Upper lobe of left lung (tissue), 6 donors: Measurements from ENCODE around the gene APOBEC3B. TPM values are rescaled to one million over a fixed set of nuclear protein-coding genes. Genes with fewer than 3 reads are reported as not detected.

ENCODE experiments used
- ATAC-seq, 2 donors: fragments of 200-7000 bp; cut with Tn5 transposase; one replicate each; pipeline ENCODE4 v1.9.1; 2022; ENCODE audit warnings: mild to moderate bottlenecking in 2 of 2, moderate library complexity in 2 of 2; ENCODE audit not compliant: low FRiP score in 2 of 2
- DNase-seq, 2 donors: peaks; one replicate each; pipeline ENCODE4 v3.0.0-alpha.2; 2019 to 2020
- H3K27ac ChIP-seq, 4 donors: fragments of 200-600 bp; sonication (generic); one replicate each; pipeline ENCODE4 v1.5.1; 2016 to 2019
- H3K27me3 ChIP-seq, 4 donors: fragments of 200-600 bp; sonication (generic); one replicate each; pipeline ENCODE4 v1.5.1; 2017 to 2019
- H3K36me3 ChIP-seq, 4 donors: fragments of 200-600 bp; sonication (generic); one replicate each; pipeline ENCODE4 v1.5.1; 2016 to 2019
- H3K4me1 ChIP-seq, 4 donors: fragments of 200-600 bp; sonication (generic); one replicate each; pipeline ENCODE4 v1.5.1; 2018 to 2019
- H3K4me3 ChIP-seq, 4 donors: fragments of 200-600 bp; sonication (generic); one replicate each; pipeline ENCODE4 v1.5.1; 2017 to 2019; ENCODE audit warnings: mild to moderate bottlenecking in 2 of 4, moderate library complexity in 1 of 4
- H3K9me3 ChIP-seq, 4 donors: fragments of 200-600 bp; sonication (generic); one replicate each; pipeline ENCODE4 v1.5.1; 2018 to 2019
- CTCF ChIP-seq, 6 experiments: fragments of 450-650 bp in 4 of 6; fragments of 200-600 bp in 2 of 6; sonication (generic) in 2 of 6; IDR thresholded peaks; one replicate each; pipeline ENCODE4 v1.5.1; 2016 to 2019; ENCODE audit warnings: antibody characterized with exemption in 6 of 6
- EP300 ChIP-seq, 4 donors: sonication (generic); formaldehyde crosslinking; IDR thresholded peaks; one replicate each; pipeline ENCODE4 v1.5.1; 2017; ENCODE audit warnings: antibody characterized with exemption in 4 of 4, control low read depth in 2 of 4
- POLR2A ChIP-seq, 4 donors: fragments of 450-650 bp; IDR thresholded peaks; one replicate each; pipeline ENCODE4 v1.5.1; 2016 to 2017; ENCODE audit warnings: antibody characterized with exemption in 4 of 4, mild to moderate bottlenecking in 2 of 4
- POLR2AphosphoS5 ChIP-seq, 2 donors: sonication (generic); formaldehyde crosslinking; IDR thresholded peaks; one replicate each; pipeline ENCODE4 v1.5.1; 2017; ENCODE audit warnings: antibody characterized with exemption in 2 of 2
- WGBS, 2 donors: methylation state at CpG; one replicate each; pipeline ENCODE4 v1.1.5; 2017 to 2018; 5-methylcytosine and 5-hydroxymethylcytosine counted together
- total RNA-seq, 6 donors: library from RNA; depleted of rRNA in 4 of 6; stranded (reverse); fragments of >200 nt in 4 of 6; gene quantifications; one replicate each; pipeline versions ENCODE4 v1.1.0 to v1.2.1, GENCODE V29; 2016 to 2021
- donor health status: DM: no; HTN: no; CAD: no; lungs with moderate emphysema.
- donor health status: DM: no; HTN: yes; CAD: no; lungs with severe emphysema.

APOBEC3B gene
- total RNA-seq, 6 donors from 2014 or later, result 0.89 to 5.8 (median 1.5) TPM; not detected in 2

GRCh38 chr22:38940811-38941384 lies 41.2 kb upstream of the APOBEC3B start:
- Histone ChIP-seq H3K36me3 (no peaks in the 10 kb centered on the region), H3K4me3 (no peak overlapping the region), H3K27me3 (no peaks in the 10 kb centered on the region), H3K4me1 (peaks cover 0 to 11% (median 6%) of the 10 kb centered on the region in 4 donors), H3K27ac (peak overlapping the region in 2 of 4 donors; percentile 31 to 67), H3K9me3 (no peaks in the 10 kb centered on the region)
- TF ChIP-seq POLR2AphosphoS5 (IDR thresholded peaks at IDR 0.05) (no peak), EP300 (IDR thresholded peaks at IDR 0.05) (no peak), POLR2A (IDR thresholded peaks at IDR 0.05) (no peak), CTCF (IDR thresholded peaks at IDR 0.05) (no peak)
- DNase-seq (no peak), ATAC-seq (no peak)
- 88 to 93% methylated on average over 6 of the region's 6 CpGs for WGBS, 2 donors

- Histone ChIP-seq H3K4me3 (peak overlapping the region in 1 of 4 donors; percentile 6), H3K9me3 (no peaks in the 10 kb centered on the region), H3K4me1 (peaks cover 0 to 11% (median 6%) of the 10 kb centered on the region in 4 donors), H3K36me3 (no peaks in the 10 kb centered on the region), H3K27ac (peak overlapping the region in 3 of 4 donors; percentile 2 to 67 (median 31)), H3K27me3 (no peaks in the 10 kb centered on the region)
- peak in 1 of 2 donors; percentile 70 for DNase-seq
- 41 to 44% methylated on average over 13 of the region's 13 CpGs for WGBS, 2 donors
- TF ChIP-seq CTCF (IDR thresholded peaks at IDR 0.05) (no peak), EP300 (IDR thresholded peaks at IDR 0.05) (no peak), POLR2A (IDR thresholded peaks at IDR 0.05) (peak in 1 of 4 donors; percentile 26), POLR2AphosphoS5 (IDR thresholded peaks at IDR 0.05) (peak in 1 of 2 donors; percentile 15)
- ATAC-seq, result peak in 1 of 2 donors; percentile 78
These were observed 40.6 kb upstream of the APOBEC3B start for GRCh38 chr22:38941488-38941987.

GRCh38 chr22:38942702-38943101 lies 39.4 kb upstream of the APOBEC3B start:
- Histone ChIP-seq H3K4me3 (no peak overlapping the region), H3K36me3 (no peaks in the 10 kb centered on the region), H3K27me3 (no peaks in the 10 kb centered on the region), H3K27ac (peak overlapping the region; percentile 6 to 73 (median 30)), H3K9me3 (no peaks in the 10 kb centered on the region), H3K4me1 (peaks cover 0 to 11% (median 6%) of the 10 kb centered on the region in 4 donors)
- TF ChIP-seq EP300 (IDR thresholded peaks at IDR 0.05), result no peak
- TF ChIP-seq POLR2AphosphoS5 (IDR thresholded peaks at IDR 0.05), result no peak
- no peak for TF ChIP-seq CTCF (IDR thresholded peaks at IDR 0.05)
- no peak for TF ChIP-seq POLR2A (IDR thresholded peaks at IDR 0.05)
- 53 to 73% methylated on average over 3 to 5 of the region's 5 CpGs for WGBS, 2 donors
- ATAC-seq, result no peak
- no peak for DNase-seq

- Histone ChIP-seq H3K27ac (peak overlapping the region; percentile 6 to 73 (median 30)), H3K4me3 (no peak overlapping the region), H3K9me3 (no peaks in the 10 kb centered on the region), H3K27me3 (no peaks in the 10 kb centered on the region), H3K36me3 (no peaks in the 10 kb centered on the region), H3K4me1 (peaks cover 0 to 11% (median 6%) of the 10 kb centered on the region in 4 donors)
- WGBS, 2 donors, result 35 to 37% methylated on average over 9 of the region's 9 CpGs
- ATAC-seq (peak in 1 of 2 donors; percentile 50), DNase-seq (peak in 1 of 2 donors; percentile 30)
- no peak for TF ChIP-seq POLR2AphosphoS5 (IDR thresholded peaks at IDR 0.05)
- TF ChIP-seq CTCF (IDR thresholded peaks at IDR 0.05), result no peak
- no peak for TF ChIP-seq POLR2A (IDR thresholded peaks at IDR 0.05)
These were observed 38.9 kb upstream of the APOBEC3B start for GRCh38 chr22:38943201-38943600.
